SK-N-SH (cell line): ENCODE results near the gene CCDC127. TPM values are rescaled to one million over a fixed set of nuclear protein-coding genes. Genes with fewer than 3 reads are reported as not detected.

ENCODE experiments used
- CTCF ChIA-PET: fragments of 300-600, 350-600 bp; formaldehyde crosslinking; extraction: SDS; loops from one replicate; lab custom pipeline; 2021; lab: Yijun Ruan, JAX
- POLR2A ChIA-PET: fragments of 350-600 bp; sonication (Branson Sonifier 250); formaldehyde crosslinking; extraction: SDS; loops from one replicate; lab custom pipeline; 2020; ENCODE audit warnings: antibody characterized with exemption, inconsistent platforms; lab: Yijun Ruan, JAX
- DNase-seq: peaks from one replicate; pipeline ENCODE4 v3.0.0; 2012
- H2AFZ ChIP-seq: fragments of 200-600 bp; sonication (generic); 2 replicates; pipeline ENCODE4 v1.8.1; 2016; ENCODE audit warnings: antibody characterized with exemption, mild to moderate bottlenecking, low read depth
- H3F3A ChIP-seq: fragments of 200-600 bp; sonication (generic); replicated peaks from 2 replicates; pipeline ENCODE3; 2016; ENCODE audit warnings: antibody characterized with exemption, mild to moderate bottlenecking; ENCODE audit not compliant: insufficient read depth
- H3K27ac ChIP-seq, 2 experiments: fragments of 200-500 bp in 1 of 2; fragments of 200-600 bp in 1 of 2; sonication (Bioruptor generic) in 1 of 2; sonication (generic), shearing (Covaris generic) in 1 of 2; 2 replicates each; pipeline versions ENCODE4 v1.5.1 to v1.6.1; 2014 to 2016; ENCODE audit warnings: low read depth in 2 of 2, inconsistent platforms in 1 of 2, low read length in 1 of 2, mild to moderate bottlenecking in 1 of 2, mixed read lengths in 1 of 2
- H3K27me3 ChIP-seq: fragments of 200-600 bp; sonication (generic), shearing (Covaris generic); 2 replicates; pipeline ENCODE4 v1.6.1; 2016; ENCODE audit warnings: mixed run types; ENCODE audit not compliant: insufficient read depth
- H3K36me3 ChIP-seq, 2 experiments: fragments of 200-500 bp in 1 of 2; fragments of 200-600 bp in 1 of 2; sonication (Bioruptor generic) in 1 of 2; sonication (generic) in 1 of 2; replicated peaks in 1 of 2; 2 replicates each; pipeline versions ENCODE3 to v1.5.1; 2014 to 2016; ENCODE audit warnings: low read length in 1 of 2, mild to moderate bottlenecking in 1 of 2; ENCODE audit not compliant: insufficient read depth in 2 of 2, control insufficient read depth in 1 of 2
- H3K4me1 ChIP-seq, 2 experiments: fragments of 200-500 bp in 1 of 2; fragments of 200-600 bp in 1 of 2; sonication (Bioruptor generic) in 1 of 2; sonication (generic), shearing (Covaris generic) in 1 of 2; 2 replicates each; pipeline versions ENCODE4 v1.5.1 to v1.6.1; 2014 to 2016; ENCODE audit warnings: low read depth in 1 of 2, low read length in 1 of 2, mixed run types in 1 of 2; ENCODE audit not compliant: insufficient read depth in 2 of 2, control insufficient read depth in 1 of 2
- H3K4me2 ChIP-seq: fragments of 200-600 bp; sonication (generic), shearing (Covaris generic); 2 replicates; pipeline ENCODE4 v1.6.1; 2017; ENCODE audit warnings: mixed run types
- H3K4me3 ChIP-seq, 2 experiments: fragments of 200-500 bp in 1 of 2; fragments of 200-600 bp in 1 of 2; sonication (Bioruptor generic) in 1 of 2; sonication (generic), shearing (Covaris generic) in 1 of 2; 2 replicates each; pipeline versions ENCODE4 v1.5.1 to v1.8.1; 2014 to 2016; ENCODE audit warnings: low read depth in 2 of 2, inconsistent platforms in 1 of 2, low read length in 1 of 2, mild to moderate bottlenecking in 1 of 2, mixed read lengths in 1 of 2, moderate library complexity in 1 of 2
- H3K79me2 ChIP-seq: fragments of 200-600 bp; sonication (generic); 2 replicates; pipeline ENCODE4 v1.8.1; 2017; ENCODE audit warnings: mild to moderate bottlenecking; ENCODE audit not compliant: insufficient read depth
- H3K9ac ChIP-seq: fragments of 200-600 bp; sonication (generic); 2 replicates; pipeline ENCODE4 v1.6.1; 2017; ENCODE audit warnings: mixed run types
- H3K9me2 ChIP-seq: fragments of 200-600 bp; sonication (generic); 2 replicates; pipeline ENCODE4 v1.6.1; 2017; ENCODE audit warnings: mixed run types
- H3K9me3 ChIP-seq: fragments of 200-600 bp; sonication (generic); 2 replicates; pipeline ENCODE4 v1.6.1; 2017; ENCODE audit warnings: mixed run types, mild to moderate bottlenecking, moderate library complexity
- H4K20me1 ChIP-seq: fragments of 200-600 bp; sonication (generic); 2 replicates; pipeline ENCODE4 v1.6.1; 2017; ENCODE audit warnings: mild to moderate bottlenecking, mixed run types; ENCODE audit not compliant: insufficient read depth
- CHD2 ChIP-seq: fragments of 150-350 bp; IDR thresholded peaks from 2 replicates; pipeline ENCODE4 v1.6.1; 2018; ENCODE audit warnings: low read length; ENCODE audit not compliant: partially characterized antibody
- ELF1 ChIP-seq: IDR thresholded peaks from 2 replicates; pipeline ENCODE4 v1.4.0; 2012
- FOSL2 ChIP-seq: IDR thresholded peaks from 2 replicates; pipeline ENCODE4 v1.4.0; 2012; ENCODE audit warnings: low read depth, mild to moderate bottlenecking, moderate library complexity, borderline replicate concordance
- FOXJ3 ChIP-seq: sonication (generic); formaldehyde crosslinking; IDR thresholded peaks from 2 replicates; pipeline ENCODE4 v1.5.1; 2020; ENCODE audit warnings: mild to moderate bottlenecking, missing genetic modification reagents
- JUND ChIP-seq: IDR thresholded peaks from 2 replicates; pipeline ENCODE4 v1.4.0; 2012
- MXI1 ChIP-seq: IDR thresholded peaks from 2 replicates; pipeline ENCODE4 v1.6.1; 2012; ENCODE audit warnings: mild to moderate bottlenecking, low read depth, low read length, improper control_type of control experiment
- POLR2AphosphoS5 ChIP-seq: IDR thresholded peaks from 2 replicates; pipeline ENCODE4 v1.6.1; 2012; ENCODE audit warnings: low read depth, low read length
- RCOR1 ChIP-seq: fragments of 150-350 bp; IDR thresholded peaks from 2 replicates; pipeline ENCODE4 v1.6.1; 2017; ENCODE audit warnings: antibody characterized with exemption, low read length
- SIN3A ChIP-seq: IDR thresholded peaks from 2 replicates; pipeline ENCODE4 v1.6.1; 2012; ENCODE audit warnings: low read depth, mild to moderate bottlenecking, low read length, moderate library complexity, borderline replicate concordance
- TAF1 ChIP-seq: IDR thresholded peaks from 2 replicates; pipeline ENCODE4 v1.6.1; 2012; ENCODE audit warnings: low read depth, mild to moderate bottlenecking, low read length, moderate library complexity, borderline replicate concordance
- TCF12 ChIP-seq: IDR thresholded peaks from 2 replicates; pipeline ENCODE4 v1.4.0; 2012
- WGBS: methylation state at CpG from one replicate; pipeline ENCODE4 v1.1.6; 2017; ENCODE audit warnings: low lambda C conversion rate; 5-methylcytosine and 5-hydroxymethylcytosine counted together
- polyA plus RNA-seq, 3 experiments: library from polyadenylated mRNA; depleted of rRNA; stranded (reverse); fragments of >200 nt; gene quantifications; 2 replicates each; pipeline ENCODE4 v1.2.3, GENCODE V29; 2012
- TF ChIP-seq, protein P1 (sequence below): fragments of 200-600 bp; sonication (generic); IDR thresholded peaks from 2 replicates; pipeline ENCODE4 v1.6.1; 2017; ENCODE audit warnings: antibody characterized with exemption, mild to moderate bottlenecking, moderate library complexity
- TF ChIP-seq, protein P2 (sequence below): IDR thresholded peaks from 2 replicates; pipeline ENCODE4 v1.4.0; 2012; ENCODE audit warnings: low read depth, borderline replicate concordance
- TF ChIP-seq, protein P3 (sequence below): IDR thresholded peaks from 2 replicates; pipeline ENCODE4 v1.4.0; 2012; ENCODE audit warnings: low read depth
- TF ChIP-seq, protein P4 (sequence below): IDR thresholded peaks from 2 replicates; pipeline ENCODE4 v1.4.0; 2012; ENCODE audit warnings: low read depth, borderline replicate concordance

Gene CCDC127
- polyA plus RNA-seq, 1 of the 3 experiments (the other 2 are of a cell fraction) = 3.9 TPM

DNA sequence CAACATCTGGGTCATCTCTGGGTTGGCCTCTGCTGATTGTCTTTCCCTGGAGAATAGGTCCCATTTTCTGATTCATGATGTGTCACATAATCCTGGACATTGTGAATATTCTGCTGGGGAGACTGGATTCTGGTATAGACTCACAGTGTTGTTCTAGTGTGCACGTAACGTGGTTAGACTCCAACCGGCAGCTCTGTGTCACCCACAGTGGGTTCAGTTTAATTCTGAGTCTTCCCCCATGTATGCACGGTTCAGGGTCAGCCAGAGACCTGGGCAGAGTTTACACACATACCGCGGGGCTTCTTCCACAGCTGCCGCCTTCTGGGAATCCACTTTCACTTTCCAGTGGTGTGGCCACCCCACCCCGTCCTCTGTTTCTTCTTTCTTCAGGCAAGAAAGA lies 64.7 kb downstream of the CCDC127 start:
- TF ChIP-seq CHD2 = no peak
- TF ChIP-seq POLR2AphosphoS5 = no peak
- no peak for TF ChIP-seq JUND
- TF ChIP-seq TCF12 = no peak
- TF ChIP-seq, protein P1, sequence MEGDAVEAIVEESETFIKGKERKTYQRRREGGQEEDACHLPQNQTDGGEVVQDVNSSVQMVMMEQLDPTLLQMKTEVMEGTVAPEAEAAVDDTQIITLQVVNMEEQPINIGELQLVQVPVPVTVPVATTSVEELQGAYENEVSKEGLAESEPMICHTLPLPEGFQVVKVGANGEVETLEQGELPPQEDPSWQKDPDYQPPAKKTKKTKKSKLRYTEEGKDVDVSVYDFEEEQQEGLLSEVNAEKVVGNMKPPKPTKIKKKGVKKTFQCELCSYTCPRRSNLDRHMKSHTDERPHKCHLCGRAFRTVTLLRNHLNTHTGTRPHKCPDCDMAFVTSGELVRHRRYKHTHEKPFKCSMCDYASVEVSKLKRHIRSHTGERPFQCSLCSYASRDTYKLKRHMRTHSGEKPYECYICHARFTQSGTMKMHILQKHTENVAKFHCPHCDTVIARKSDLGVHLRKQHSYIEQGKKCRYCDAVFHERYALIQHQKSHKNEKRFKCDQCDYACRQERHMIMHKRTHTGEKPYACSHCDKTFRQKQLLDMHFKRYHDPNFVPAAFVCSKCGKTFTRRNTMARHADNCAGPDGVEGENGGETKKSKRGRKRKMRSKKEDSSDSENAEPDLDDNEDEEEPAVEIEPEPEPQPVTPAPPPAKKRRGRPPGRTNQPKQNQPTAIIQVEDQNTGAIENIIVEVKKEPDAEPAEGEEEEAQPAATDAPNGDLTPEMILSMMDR = no peak
- no peak for TF ChIP-seq ELF1
- Histone ChIP-seq H3K4me1 (no peaks in the 10 kb centered on the region), H3K79me2 (no peaks in the 10 kb centered on the region), H3K9me2 (no peaks in the 10 kb centered on the region), H4K20me1 (no peaks in the 10 kb centered on the region), H3K9ac (no peak overlapping the region), H3K4me3 (no peak overlapping the region), H3K4me2 (no peak overlapping the region), H3K36me3 (no peaks in the 10 kb centered on the region), H3K9me3 (0 out of 2 replicates have a peak, but pooled peaks cover 2% of the 10 kb centered on the region), H3K27ac (no peak overlapping the region), H3K27me3 (no peaks in the 10 kb centered on the region; the same call in 1 of the 2 replicates), H2AFZ (no peak overlapping the region), H3F3A (peaks cover 4% of the 10 kb centered on the region)
- ChIA-PET CTCF (interaction anchor here (1.3 kb wide), 2 partner anchors 35 to 41 kb away, joined by 3 read pairs; no protein-coding TSS in a partner anchor), POLR2A (no interaction called here)
- WGBS = 73% methylated on average over 8 of the region's 8 CpGs
- no peak for DNase-seq

DNA sequence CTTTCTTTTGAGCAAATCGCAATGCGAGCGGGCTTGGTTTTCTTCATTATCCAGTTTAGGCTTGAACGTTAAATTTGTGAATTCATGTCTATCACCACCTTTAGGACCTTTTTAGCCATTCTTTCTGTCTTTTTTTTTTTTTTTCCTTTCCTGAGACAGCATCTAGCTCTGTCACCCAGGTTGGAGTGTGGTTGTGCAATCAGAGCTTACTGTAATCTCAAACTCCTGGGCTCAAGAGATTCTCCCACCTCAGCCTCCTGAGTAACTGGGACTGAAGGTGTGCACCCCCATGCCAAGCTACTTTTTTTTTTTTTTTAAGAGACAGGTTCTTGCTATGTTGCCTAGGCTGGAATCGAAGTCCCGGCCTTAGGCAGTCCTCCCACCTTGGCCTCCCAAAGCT lies 65.9 kb downstream of the CCDC127 start:
- ChIA-PET CTCF (interaction anchor here (1.3 kb wide), 2 partner anchors 36 to 43 kb away, joined by 3 read pairs; no protein-coding TSS in a partner anchor), POLR2A (no interaction called here)
- Histone ChIP-seq H3K27me3 (no peaks in the 10 kb centered on the region), H3K79me2 (no peaks in the 10 kb centered on the region), H3K27ac (no peak overlapping the region), H4K20me1 (no peaks in the 10 kb centered on the region), H3K9me2 (no peaks in the 10 kb centered on the region), H3K4me1 (no peaks in the 10 kb centered on the region), H2AFZ (no peak overlapping the region), H3K9ac (no peak overlapping the region), H3F3A (peaks cover 4% of the 10 kb centered on the region), H3K4me2 (no peak overlapping the region), H3K4me3 (no peak overlapping the region), H3K36me3 (no peaks in the 10 kb centered on the region), H3K9me3 (peaks cover 14% of the 10 kb centered on the region; the same call in 1 of the 2 replicates)
- TF ChIP-seq MXI1 (no peak), FOXJ3 (CRISPR knock-in tag) (no peak), RCOR1 (no peak), SIN3A (no peak), TCF12 (no peak), POLR2AphosphoS5 (no peak), TAF1 (no peak), FOSL2 (no peak), CHD2 (no peak)
- TF ChIP-seq, protein P2, sequence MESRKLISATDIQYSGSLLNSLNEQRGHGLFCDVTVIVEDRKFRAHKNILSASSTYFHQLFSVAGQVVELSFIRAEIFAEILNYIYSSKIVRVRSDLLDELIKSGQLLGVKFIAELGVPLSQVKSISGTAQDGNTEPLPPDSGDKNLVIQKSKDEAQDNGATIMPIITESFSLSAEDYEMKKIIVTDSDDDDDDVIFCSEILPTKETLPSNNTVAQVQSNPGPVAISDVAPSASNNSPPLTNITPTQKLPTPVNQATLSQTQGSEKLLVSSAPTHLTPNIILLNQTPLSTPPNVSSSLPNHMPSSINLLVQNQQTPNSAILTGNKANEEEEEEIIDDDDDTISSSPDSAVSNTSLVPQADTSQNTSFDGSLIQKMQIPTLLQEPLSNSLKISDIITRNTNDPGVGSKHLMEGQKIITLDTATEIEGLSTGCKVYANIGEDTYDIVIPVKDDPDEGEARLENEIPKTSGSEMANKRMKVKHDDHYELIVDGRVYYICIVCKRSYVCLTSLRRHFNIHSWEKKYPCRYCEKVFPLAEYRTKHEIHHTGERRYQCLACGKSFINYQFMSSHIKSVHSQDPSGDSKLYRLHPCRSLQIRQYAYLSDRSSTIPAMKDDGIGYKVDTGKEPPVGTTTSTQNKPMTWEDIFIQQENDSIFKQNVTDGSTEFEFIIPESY = no peak
- TF ChIP-seq, protein P3, sequence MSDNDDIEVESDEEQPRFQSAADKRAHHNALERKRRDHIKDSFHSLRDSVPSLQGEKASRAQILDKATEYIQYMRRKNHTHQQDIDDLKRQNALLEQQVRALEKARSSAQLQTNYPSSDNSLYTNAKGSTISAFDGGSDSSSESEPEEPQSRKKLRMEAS = no peak
- TF ChIP-seq, protein P4, sequence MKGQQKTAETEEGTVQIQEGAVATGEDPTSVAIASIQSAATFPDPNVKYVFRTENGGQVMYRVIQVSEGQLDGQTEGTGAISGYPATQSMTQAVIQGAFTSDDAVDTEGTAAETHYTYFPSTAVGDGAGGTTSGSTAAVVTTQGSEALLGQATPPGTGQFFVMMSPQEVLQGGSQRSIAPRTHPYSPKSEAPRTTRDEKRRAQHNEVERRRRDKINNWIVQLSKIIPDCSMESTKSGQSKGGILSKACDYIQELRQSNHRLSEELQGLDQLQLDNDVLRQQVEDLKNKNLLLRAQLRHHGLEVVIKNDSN = no peak
- 77% methylated on average over 6 of the region's 6 CpGs for WGBS
- no peak for DNase-seq
